ENCODE measurements around the gene TMEM272. TPM values are rescaled to one million over a fixed set of nuclear protein-coding genes. Genes with fewer than 3 reads are reported as not detected.

TMEM272 gene
- total and polyA plus RNA-seq, 9 of the 15 experiments (the other 6 are each of a cell fraction or from before 2014, with no cell fraction given): 0.04 to 0.16 (median 0.06) TPM; not detected in 2

DNA sequence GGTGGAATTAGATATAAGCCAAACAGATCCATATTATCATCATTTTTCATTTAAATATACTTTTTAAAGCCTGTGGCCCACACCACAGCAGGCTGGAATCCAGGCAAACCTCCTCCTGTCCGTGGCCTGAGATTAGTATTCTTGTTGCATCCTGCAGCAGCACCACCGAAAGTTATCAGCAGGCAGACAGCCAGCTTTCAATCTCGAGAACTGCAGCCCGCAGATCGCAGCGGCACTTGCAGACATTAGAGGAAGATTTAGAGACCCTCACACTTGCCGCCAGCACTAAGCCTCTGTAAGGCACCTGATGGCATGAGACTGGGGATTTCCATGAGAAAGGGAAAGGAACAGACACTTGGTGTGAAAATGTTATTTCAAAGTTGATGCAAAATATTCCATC is 48.4 kb downstream of the TMEM272 start:
- CTCF ChIA-PET (ENCODE audit: low intra/inter-chr PET ratio): no interaction called here
- BruUV-seq (replicated peaks): no TSS peak
- Histone ChIP-seq H3K9me3 (replicated peaks; ENCODE audit: control insufficient read depth, insufficient read depth, low read depth, low read length) (no peaks in the 10 kb centered on the region), H2AFZ (ENCODE audit: low read depth, low read length) (no peak overlapping the region), H3K9me1 (ENCODE audit: control insufficient read depth, insufficient read depth, low read length) (no peaks in the 10 kb centered on the region), H3K36me3 (ENCODE audit: control insufficient read depth, insufficient read depth, low read length) (no peaks in the 10 kb centered on the region), H3K4me1 (replicated peaks in 1 of 2; ENCODE audit: control insufficient read depth in 2 of 2, insufficient read depth in 2 of 2, low read length in 2 of 2) (peaks cover 11 to 13% of the 10 kb centered on the region in 2 experiments; a peak in 4 of 5 replicates), H3K27ac (ENCODE audit: extremely low read depth, low read depth, low read length) (no peak overlapping the region), H3K9ac (ENCODE audit: insufficient read depth in 1 of 2, low read depth in 2 of 2, low read length in 2 of 2) (no peak overlapping the region), H3K79me2 (ENCODE audit: control insufficient read depth, insufficient read depth, low read length) (no peaks in the 10 kb centered on the region), H3K4me2 (ENCODE audit: insufficient read depth, low read length) (no peak overlapping the region), H4K20me1 (replicated peaks; ENCODE audit: control insufficient read depth, insufficient read depth, low read length) (no peaks in the 10 kb centered on the region), H3K4me3 (no peak overlapping the region), H3K27me3 (ENCODE audit: control insufficient read depth in 2 of 2, insufficient read depth in 2 of 2, low read length in 2 of 2) (peaks cover 0 to 5% of the 10 kb centered on the region in 2 experiments; a peak in 2 of 5 replicates)
- no peak for ATAC-seq
- TF ChIP-seq CBFA2T3 (IDR thresholded peaks at IDR 0.05) (peak; percentile 42; the same call in 1 of the 2 replicates), ZNF780A (CRISPR knock-in tag; IDR thresholded peaks at IDR 0.05) (no peak)
- in situ Hi-C loops (cut with MboI): loop anchor here (10.0 kb wide), 2 partner anchors 352 to 672 kb away; no protein-coding TSS in a partner anchor
- WGBS (ENCODE audit: insufficient coverage, low coverage, missing lambda C conversion rate): 21% methylated on average over 7 of the region's 7 CpGs
- DNase-seq (ENCODE audit: extremely low read depth in 1 of 4, low spot score in 3 of 4): peak in 1 of 4 experiments; percentile 14
- POLR2A ChIA-PET: interaction anchor here (0.6 to 1.2 kb wide), 3 partner anchors 10 to 331 kb away, joined by 3 to 6 read pairs (median 3); partner anchors contain the start of gene UTP14C
- intact Hi-C loops (cut with micrococcal nuclease): loop anchor here (2.0 kb wide), 1 partner anchor 352 kb away; no protein-coding TSS in a partner anchor
- no peak for FAIRE-seq

- BruUV-seq (replicated peaks): no TSS peak
- FAIRE-seq: no peak
- no peaks in the 10 kb centered on the region for H3K9me1 ChIP-seq (ENCODE audit: control insufficient read depth, insufficient read depth, low read length)
- H3K4me1 ChIP-seq (replicated peaks in 1 of 2; ENCODE audit: control insufficient read depth in 2 of 2, insufficient read depth in 2 of 2, low read length in 2 of 2): peaks cover 11 to 13% of the 10 kb centered on the region in 2 experiments; a peak in 4 of 5 replicates
- H3K9me3 ChIP-seq (replicated peaks; ENCODE audit: control insufficient read depth, insufficient read depth, low read depth, low read length): no peaks in the 10 kb centered on the region
- no peak overlapping the region for H3K27ac ChIP-seq (ENCODE audit: extremely low read depth, low read depth, low read length)
- H2AFZ ChIP-seq (ENCODE audit: low read depth, low read length): no peak overlapping the region
- no peak for DNase-seq (ENCODE audit: extremely low read depth in 1 of 4, low spot score in 3 of 4)
- in situ Hi-C loops (cut with MboI) (loop anchor here (10.0 kb wide), 2 partner anchors 351 to 671 kb away; no protein-coding TSS in a partner anchor), intact Hi-C loops (cut with micrococcal nuclease) (no loop called here)
- no peaks in the 10 kb centered on the region for H3K36me3 ChIP-seq (ENCODE audit: control insufficient read depth, insufficient read depth, low read length)
- H3K4me3 ChIP-seq: no peak overlapping the region
- no peak overlapping the region for H3K4me2 ChIP-seq (ENCODE audit: insufficient read depth, low read length)
- no peaks in the 10 kb centered on the region for H4K20me1 ChIP-seq (replicated peaks; ENCODE audit: control insufficient read depth, insufficient read depth, low read length)
- WGBS (ENCODE audit: insufficient coverage, low coverage, missing lambda C conversion rate): 25% methylated on average over 1 of the region's 2 CpGs
- H3K27me3 ChIP-seq (ENCODE audit: control insufficient read depth in 2 of 2, insufficient read depth in 2 of 2, low read length in 2 of 2): peaks cover 0 to 3% of the 10 kb centered on the region in 2 experiments; a peak in 2 of 5 replicates
- ChIA-PET POLR2A (interaction anchor here (0.7 kb wide), 1 partner anchor 342 kb away, joined by 4 read pairs; the partner anchor contains the start of gene INTS6), CTCF (ENCODE audit: low intra/inter-chr PET ratio) (no interaction called here)
- ATAC-seq: no peak
- no peaks in the 10 kb centered on the region for H3K79me2 ChIP-seq (ENCODE audit: control insufficient read depth, insufficient read depth, low read length)
- TF ChIP-seq OTX1 (CRISPR knock-in tag; IDR thresholded peaks at IDR 0.05) (no peak), HCFC1 (IDR thresholded peaks at IDR 0.05; ENCODE audit: low read depth, low read length) (no peak), TBP (optimal IDR thresholded peaks at IDR 0.05; ENCODE audit: low read depth, low read length) (no peak)
- H3K9ac ChIP-seq (ENCODE audit: insufficient read depth in 1 of 2, low read depth in 2 of 2, low read length in 2 of 2): no peak overlapping the region
These were observed 49.6 kb downstream of the TMEM272 start for GRCh38 chr13:51795419-51795818.
